Inferior parietal cortex (tissue), 1 donor: Measurements from ENCODE around the gene GYPE.
"Not testable (repeated sequence)": the region's sequence is repeated elsewhere in the genome, so short reads cannot be mapped to it uniquely, and the experiment has no call there.

Experiments
- DNase-seq: peaks from one replicate; pipeline ENCODE4 v3.0.0-alpha.2; 2016; ENCODE audit errors: extremely low spot score

The GYPE gene

DNA sequence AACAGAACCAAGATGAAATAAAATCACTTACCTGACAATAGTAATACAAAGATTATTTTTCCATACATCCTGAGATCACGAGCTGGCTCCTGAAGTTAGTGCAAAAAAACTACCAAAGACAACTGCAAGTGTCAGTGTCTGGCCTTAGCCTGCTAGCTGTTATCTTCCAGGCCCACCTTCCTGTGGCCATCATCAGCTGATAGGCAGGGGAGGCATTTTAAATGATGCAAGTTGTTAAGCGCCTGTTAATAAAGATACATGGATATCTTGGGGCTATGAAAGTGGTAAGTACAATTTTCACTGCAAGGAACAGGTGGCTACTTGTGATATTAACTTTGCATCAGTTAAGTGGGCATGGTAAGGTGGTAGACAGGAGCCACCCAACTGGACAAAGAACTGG is at the start of gene GYPE:
GYPE (minus strand) TSS at position 120 of the 400 bp plus-strand sequence; CDS start at position 68, 52 bp downstream.
- not testable (repeated sequence) for DNase-seq

GRCh38 chr4:143951458-143951972 is 46.2 kb upstream of the GYPE start:
- not testable (repeated sequence) for DNase-seq

DNA sequence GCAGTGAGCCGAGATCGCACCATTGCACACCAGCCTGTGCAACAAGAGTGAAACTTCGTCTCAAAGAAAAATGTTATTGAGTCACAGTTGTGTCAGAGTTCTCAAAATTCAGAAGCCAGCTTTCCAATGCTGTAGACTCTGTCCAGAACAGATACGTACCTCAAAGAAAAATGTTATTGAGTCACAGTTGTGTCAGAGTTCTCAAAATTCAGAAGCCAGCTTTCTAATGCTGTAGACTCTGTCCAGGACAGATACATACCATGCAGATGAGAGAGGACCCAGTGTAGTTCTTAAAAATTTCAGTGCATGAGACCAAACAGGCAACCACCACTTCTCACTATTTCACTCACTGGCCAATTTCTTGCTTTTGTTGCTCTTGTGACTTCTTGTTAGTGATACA is 45.6 kb upstream of the GYPE start:
- DNase-seq = not testable (repeated sequence)

DNA sequence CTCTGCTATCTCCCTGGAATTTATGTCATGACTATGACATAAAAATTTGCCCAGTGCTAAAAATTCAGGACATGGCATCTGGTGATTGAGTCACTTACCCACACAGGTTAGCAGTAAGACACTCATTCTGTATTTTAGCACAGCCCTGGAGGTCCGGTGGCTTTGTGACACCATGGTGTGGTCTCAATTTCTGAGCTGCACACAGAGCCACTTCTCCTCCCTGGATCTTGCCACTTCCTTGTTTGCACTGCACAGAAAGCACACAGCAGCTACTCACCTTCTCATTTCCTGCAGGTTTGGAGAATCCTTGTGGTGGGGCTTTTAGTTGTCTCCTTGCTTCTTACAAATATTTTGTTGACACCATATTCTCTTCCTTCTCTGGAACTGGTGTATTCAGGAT is 44.8 kb upstream of the GYPE start:
- not testable (repeated sequence) for DNase-seq

DNA sequence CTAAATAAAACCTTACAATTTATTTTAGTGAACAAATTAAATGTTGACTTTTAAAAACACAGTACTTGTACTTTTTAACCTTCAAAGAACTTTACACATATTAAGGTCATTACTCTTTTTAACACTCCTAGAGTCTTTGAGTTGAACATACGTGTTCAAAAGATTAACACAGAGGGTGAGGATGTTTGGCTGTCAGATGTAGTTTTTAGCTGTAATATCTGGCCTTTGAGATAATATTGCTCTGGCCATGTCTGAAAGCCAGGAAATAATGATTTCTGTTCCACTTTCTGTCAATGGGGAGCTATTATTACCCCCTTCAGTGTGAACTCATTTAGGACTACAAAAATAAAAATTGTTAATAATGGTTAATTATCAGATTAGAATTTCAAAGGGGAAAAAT is 42.1 kb upstream of the GYPE start:
- DNase-seq = not testable (repeated sequence)

DNA sequence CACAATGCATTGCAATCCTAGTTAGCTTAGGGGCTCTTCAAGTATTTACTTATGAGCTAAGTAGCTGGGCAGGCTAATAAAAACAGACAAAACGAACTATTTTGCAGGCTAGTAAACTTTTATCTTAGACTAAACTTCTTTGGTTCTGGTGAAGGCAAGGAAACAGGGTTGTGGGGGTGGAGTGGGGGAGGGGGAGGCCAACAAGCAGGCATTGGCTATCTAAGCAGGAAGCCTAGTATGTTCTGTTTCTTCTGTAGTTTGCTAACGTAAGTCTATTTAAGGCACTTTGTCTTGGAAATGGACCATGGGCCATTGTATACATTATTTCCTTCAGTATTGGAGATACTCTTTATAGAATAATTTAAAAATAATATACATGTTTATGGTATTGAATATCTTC is 35.3 kb upstream of the GYPE start:
- DNase-seq = not testable (repeated sequence)

- no peak for DNase-seq
Measured at GRCh38 chr4:143939528-143939927, 34.2 kb upstream of the GYPE start.

DNA sequence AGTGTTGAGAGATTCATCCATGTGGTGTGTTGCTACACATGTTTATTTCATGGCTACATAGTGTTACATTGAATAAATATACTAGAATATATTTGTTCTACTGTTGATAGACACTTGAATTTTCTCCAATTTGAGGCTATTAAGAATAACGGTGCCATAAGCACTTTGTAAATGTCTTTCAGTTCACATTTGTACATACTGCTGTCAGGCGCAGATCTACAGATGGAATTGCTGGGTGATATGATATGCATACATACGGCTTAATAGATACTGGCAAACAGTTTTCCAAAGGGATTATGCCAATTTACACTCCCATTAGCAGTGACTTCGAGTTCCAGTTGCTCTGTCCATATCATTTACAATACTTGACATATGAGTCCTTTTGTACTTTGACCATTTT is 33.5 kb upstream of the GYPE start:
- not testable (repeated sequence) for DNase-seq

GRCh38 chr4:143921181-143921580 is 15.8 kb upstream of the GYPE start:
- no peak for DNase-seq

GRCh38 chr4:143916485-143916884 is 11.1 kb upstream of the GYPE start:
- not testable (repeated sequence) for DNase-seq

DNA sequence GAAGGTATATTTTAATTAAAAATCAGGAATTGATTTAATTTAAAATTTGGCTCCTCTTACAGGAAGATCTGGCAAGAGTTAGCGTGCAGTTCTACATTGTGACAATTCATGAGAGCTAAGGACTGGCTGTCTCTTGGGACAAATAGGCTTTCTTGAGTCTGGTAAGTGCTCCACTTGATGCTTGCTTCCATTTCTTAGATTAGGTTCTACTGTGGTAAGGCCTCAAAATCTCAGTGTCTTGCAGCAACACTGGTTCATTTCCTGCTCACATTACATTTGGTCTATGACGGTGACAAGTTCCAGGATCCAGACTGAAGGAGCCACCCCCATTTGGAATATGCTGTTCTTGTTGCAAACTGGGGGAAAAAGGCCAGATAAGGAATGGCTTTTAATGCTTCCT is 7.1 kb upstream of the GYPE start:
- not testable (repeated sequence) for DNase-seq

DNA sequence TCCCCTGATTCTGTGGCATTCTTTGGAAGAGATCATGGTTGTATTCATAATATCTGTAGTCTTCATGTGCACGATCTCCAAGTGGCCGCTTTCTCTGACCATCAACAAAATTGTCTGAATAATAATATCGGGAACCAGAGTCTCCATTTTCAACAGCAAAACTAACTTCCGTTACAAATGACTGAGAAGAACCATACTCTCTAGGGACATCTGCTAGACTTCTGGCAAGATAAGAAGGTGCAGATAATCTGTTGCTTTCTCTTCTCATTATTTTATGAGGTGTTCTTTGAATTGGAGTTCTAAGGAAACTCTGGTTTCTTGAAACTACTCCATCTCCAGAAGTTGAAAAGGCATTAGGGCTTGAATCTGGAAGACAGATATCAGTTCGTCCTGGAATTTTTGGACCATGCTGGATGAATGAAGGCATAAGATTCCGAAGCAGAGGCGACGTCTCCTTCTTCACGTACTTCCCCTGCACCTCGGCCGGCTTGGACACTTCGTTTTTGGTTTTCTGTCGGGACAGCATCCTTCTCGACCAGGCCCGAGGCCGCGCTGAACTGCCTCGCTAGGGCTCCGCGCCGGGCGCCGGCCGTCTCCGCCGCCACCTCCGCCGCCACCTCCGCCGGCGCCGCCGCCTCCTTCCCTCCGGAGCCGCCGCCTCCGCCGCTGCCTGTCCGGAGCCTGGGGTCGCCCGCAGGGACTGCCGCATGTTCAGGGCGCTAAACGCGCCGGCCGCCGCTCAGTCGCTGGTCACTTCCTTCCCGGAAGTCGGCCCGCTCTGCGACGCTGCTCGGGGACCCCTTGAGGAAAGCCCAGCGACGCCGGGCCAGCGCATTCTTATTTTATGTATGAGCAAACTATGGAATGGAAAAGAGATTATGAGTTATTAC is 6.4 kb upstream of the GYPE start:
- DNase-seq = not testable (repeated sequence)

GRCh38 chr4:143910906-143911305 is 5.5 kb upstream of the GYPE start:
- DNase-seq = not testable (repeated sequence)

GRCh38 chr4:143907811-143908210 is 2.5 kb upstream of the GYPE start:
- not testable (repeated sequence) for DNase-seq

DNA sequence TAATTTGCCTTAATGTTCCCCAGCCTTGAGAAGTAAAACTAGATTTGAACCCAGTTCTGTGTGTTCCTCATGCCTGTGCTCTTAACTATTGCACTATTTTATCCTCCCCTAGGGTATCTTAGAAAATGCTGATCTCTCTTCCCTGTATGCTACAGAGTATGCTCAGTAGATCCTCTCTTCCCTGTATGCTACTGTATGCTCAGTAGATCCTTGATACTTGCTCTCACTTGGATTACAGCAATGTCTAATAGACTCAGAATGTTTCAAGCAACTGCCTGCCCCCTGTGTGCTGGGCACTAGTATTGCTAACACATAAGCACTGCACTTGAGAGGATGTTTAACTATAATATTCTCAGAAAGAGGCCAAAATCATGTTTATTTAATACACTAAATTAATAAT is 928 bp downstream of the GYPE start:
- not testable (repeated sequence) for DNase-seq

GRCh38 chr4:143890323-143890722 is 15.0 kb downstream of the GYPE start:
- not testable (repeated sequence) for DNase-seq

- not testable (repeated sequence) for DNase-seq
Measured at GRCh38 chr4:143888189-143888588, 17.2 kb downstream of the GYPE start.

DNA sequence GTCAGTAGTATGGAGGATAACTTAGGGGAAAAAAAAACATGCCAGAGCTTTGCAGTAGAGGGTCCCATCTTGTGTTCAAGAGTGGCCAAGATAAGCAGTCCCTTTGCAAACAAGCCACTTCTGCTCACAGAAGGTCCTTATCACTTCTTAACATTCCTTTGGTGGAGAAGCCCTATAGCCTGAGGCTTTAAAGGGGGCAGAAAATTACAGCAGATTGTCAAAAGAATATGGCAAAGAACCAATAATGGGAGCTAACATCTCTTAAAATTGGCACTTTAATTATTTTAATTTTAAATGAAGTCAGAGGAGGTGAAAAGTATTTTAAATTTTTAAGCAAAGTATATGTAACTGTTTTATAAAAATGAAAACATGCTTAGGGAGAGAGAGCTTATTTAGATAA is 20.4 kb downstream of the GYPE start:
- DNase-seq = not testable (repeated sequence)

GRCh38 chr4:143883529-143883928 is 21.8 kb downstream of the GYPE start:
- no peak for DNase-seq

- no peak for DNase-seq
Measured at GRCh38 chr4:143882892-143883291, 22.5 kb downstream of the GYPE start.

GRCh38 chr4:143879561-143879960 is 25.8 kb downstream of the GYPE start:
- DNase-seq = not testable (repeated sequence)

DNA sequence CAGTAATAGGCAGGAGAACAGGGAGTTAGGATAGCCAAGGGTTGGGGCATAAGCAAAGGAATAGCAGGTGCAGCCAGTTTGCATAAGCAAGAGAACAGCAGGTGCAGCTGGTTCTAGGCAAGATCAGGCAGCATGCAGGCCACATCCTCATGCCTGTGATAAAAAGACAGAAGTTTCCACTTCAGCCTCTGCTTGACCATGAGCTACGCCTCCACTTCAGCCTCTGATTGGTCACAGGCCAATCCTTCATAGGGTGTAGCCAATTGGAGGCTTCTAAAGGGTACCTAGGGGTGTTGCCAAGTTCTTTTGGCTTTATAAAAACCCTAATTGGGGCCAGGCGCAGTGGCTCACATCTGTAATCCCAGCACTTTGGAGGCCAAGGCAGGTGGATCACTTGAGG is 30.0 kb downstream of the GYPE start:
- DNase-seq = not testable (repeated sequence)
